ENCODE measurements around the gene SORCS2.

DNA sequence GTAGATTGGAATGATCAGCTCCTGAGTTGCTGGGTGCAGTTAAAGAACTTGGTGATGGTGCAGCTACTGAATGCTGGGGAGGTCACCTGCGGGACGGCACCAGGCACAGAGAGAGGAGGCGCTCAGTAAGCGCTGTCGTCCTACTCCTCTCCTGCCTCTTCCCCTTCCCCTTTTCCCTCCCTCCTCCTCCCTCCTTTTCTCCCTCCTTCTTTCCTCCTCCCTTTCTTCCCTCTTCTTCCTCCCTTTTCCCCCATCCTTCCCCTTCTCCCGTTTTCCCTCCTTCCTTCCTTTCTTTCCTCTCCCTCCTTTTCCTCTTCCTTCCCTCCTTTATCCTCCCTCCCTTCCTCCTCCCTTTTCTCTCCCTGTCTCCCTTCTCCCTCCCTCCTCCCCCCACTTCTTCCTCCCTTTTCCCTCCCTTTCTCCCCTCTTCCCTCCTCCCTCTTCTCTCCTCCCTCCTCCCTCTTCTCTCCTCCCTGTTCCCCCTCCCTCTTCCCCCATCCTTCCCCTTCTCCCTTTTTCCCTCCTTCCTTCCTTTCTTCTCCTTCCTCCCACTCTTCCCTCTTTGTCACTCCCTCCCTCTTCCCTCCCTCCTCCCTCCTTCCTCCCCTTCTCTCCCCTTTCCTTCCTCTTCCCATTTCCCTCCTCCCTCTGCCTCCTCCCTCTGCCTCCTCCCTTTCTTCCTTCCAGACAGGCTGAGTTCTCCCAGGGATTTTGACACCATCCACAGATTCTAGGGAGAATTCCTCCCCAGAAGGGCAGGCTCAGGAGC, 330.3 kb downstream of the SORCS2 start:
- TF ChIP-seq, protein P1, sequence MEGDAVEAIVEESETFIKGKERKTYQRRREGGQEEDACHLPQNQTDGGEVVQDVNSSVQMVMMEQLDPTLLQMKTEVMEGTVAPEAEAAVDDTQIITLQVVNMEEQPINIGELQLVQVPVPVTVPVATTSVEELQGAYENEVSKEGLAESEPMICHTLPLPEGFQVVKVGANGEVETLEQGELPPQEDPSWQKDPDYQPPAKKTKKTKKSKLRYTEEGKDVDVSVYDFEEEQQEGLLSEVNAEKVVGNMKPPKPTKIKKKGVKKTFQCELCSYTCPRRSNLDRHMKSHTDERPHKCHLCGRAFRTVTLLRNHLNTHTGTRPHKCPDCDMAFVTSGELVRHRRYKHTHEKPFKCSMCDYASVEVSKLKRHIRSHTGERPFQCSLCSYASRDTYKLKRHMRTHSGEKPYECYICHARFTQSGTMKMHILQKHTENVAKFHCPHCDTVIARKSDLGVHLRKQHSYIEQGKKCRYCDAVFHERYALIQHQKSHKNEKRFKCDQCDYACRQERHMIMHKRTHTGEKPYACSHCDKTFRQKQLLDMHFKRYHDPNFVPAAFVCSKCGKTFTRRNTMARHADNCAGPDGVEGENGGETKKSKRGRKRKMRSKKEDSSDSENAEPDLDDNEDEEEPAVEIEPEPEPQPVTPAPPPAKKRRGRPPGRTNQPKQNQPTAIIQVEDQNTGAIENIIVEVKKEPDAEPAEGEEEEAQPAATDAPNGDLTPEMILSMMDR (IDR thresholded peaks at IDR 0.05): no peak
- no peak for TF ChIP-seq POLR2A (IDR thresholded peaks at IDR 0.05)

Data from uterus (tissue), 2 donors.